ENCODE measurements around the gene BEX4.
A peak's percentile ranks its signal among the peaks of the same experiment; 100 is the strongest.

The BEX4 gene

DNA sequence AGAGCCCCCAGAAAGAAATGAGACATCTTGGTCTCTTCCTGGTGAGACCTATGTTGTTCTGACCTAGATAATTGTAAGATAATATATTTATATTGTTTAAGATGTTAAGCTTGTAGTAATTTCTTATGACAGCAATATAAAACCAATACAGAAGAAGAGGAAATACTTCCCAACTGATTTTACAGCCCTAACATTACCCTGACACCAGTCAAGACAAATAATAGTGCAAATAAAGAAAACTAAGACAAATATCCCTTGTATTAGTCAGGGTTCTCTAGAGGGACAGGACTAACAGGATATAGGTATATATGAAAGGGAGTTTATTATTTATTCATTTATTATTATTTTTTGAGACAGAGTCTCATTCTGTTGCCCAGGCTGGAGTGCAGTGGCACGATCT, 21.4 kb downstream of the BEX4 start:
- no peak for DNase-seq (ENCODE audit: low spot score)

- no peak for DNase-seq (ENCODE audit: low spot score)
Measured at GRCh38 chrX:103240155-103240554, 25.2 kb downstream of the BEX4 start.

GRCh38 chrX:103248553-103248952, 33.6 kb downstream of the BEX4 start:
- peak; percentile 11 for DNase-seq (ENCODE audit: low spot score)

DNA sequence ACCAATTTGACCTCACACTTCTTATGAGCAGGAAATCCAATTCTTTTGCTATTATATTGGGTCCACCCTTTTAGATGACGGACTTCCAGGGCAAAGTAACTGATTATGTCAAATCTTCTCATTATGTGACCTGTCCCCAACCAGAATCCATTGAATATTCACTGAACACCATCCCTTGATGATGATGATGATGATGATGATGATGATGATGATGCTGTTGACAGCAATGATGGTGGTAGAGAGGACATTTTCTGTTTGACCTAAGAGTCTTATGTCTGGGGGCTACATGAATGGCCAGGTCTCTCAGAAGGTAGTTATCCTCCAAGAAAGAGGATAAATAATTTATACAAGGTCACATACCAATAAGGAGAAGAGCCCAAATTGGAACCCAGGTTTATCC, 34.9 kb downstream of the BEX4 start:
- no peak for DNase-seq (ENCODE audit: low spot score)

- no peak for DNase-seq (ENCODE audit: low spot score)
Measured at GRCh38 chrX:103250977-103251376, 36.1 kb downstream of the BEX4 start.

DNA sequence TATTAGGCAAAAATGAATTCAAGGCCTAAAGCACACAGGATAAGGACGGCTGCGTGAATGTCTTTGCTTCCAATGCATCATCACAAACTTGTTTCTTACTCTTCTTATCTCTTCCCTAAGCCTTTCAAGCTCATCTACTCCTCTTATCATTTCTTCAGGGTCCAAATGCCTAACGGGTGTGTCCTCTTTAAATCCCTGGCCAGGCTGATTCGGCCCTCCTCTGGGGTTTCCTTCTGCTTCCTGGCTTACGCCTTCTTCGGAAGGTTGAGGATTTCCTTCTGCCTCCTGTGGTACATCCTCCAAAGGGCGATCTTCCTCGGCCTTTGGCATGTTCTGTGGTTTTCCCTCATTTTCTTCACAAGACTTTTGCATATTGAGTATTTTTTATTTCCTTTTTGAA, 38.7 kb downstream of the BEX4 start:
- DNase-seq (ENCODE audit: low spot score), result no peak

GRCh38 chrX:103254171-103254824, 39.4 kb downstream of the BEX4 start:
- DNase-seq (ENCODE audit: low spot score), result peak; percentile 70

GRCh38 chrX:103254921-103255493, 40.1 kb downstream of the BEX4 start, which contains the start of gene TCEAL8:
TCEAL8 (minus strand) TSS chrX:103255155; CDS start chrX:103253979, 1,176 bp downstream.
- peak; percentile 64 for DNase-seq (ENCODE audit: low spot score)

GRCh38 chrX:103256651-103257050, 41.7 kb downstream of the BEX4 start:
- DNase-seq (ENCODE audit: low spot score), result no peak

DNA sequence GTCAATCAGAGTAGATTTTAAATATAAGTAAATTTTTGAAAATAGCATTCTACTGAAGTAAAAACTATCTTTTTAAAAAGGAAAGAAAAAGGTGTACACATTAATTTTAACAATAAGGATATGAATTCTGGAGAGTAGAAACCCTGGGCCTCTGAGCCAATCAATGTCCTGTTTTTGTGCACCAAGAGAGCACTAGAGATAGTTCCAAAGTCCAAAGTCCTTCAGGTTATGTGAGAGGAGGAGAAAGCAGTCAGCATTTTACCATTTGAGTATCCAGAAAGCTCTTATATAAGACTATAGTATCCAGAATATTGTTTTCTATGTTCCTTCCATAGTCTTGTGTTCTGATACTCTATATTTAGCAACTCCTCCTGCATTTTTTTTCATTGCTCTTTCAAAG, 43.4 kb downstream of the BEX4 start:
- DNase-seq (ENCODE audit: low spot score), result no peak
